Measurements from ENCODE around the gene MAPKAP1.

The MAPKAP1 gene

GRCh38 chr9:125513668-125514413, 193.2 kb downstream of the MAPKAP1 start:
- DNase-seq (ENCODE audit: low spot score) = no peak

GRCh38 chr9:125513303-125513667, 193.7 kb downstream of the MAPKAP1 start:
- DNase-seq (ENCODE audit: low spot score) = no peak

GRCh38 chr9:125511789-125512660, 195.0 kb downstream of the MAPKAP1 start:
- no peak for DNase-seq (ENCODE audit: low spot score)

- DNase-seq (ENCODE audit: low spot score) = no peak
These were observed 196.0 kb downstream of the MAPKAP1 start for GRCh38 chr9:125510980-125511379.

- DNase-seq (ENCODE audit: low spot score) = no peak
These were observed 197.5 kb downstream of the MAPKAP1 start for GRCh38 chr9:125509476-125509875.

- no peak for DNase-seq (ENCODE audit: low spot score)
These were observed 198.8 kb downstream of the MAPKAP1 start for GRCh38 chr9:125508249-125508648.

- DNase-seq (ENCODE audit: low spot score) = no peak
These were observed 199.8 kb downstream of the MAPKAP1 start for GRCh38 chr9:125507226-125507625.

GRCh38 chr9:125505988-125506438, 201.0 kb downstream of the MAPKAP1 start:
- no peak for DNase-seq (ENCODE audit: low spot score)

GRCh38 chr9:125504616-125505015, 202.4 kb downstream of the MAPKAP1 start:
- DNase-seq (ENCODE audit: low spot score) = no peak

- DNase-seq (ENCODE audit: low spot score) = peak; percentile 22
These were observed 209.1 kb downstream of the MAPKAP1 start for GRCh38 chr9:125497906-125498305.

GRCh38 chr9:125497478-125497877, 209.5 kb downstream of the MAPKAP1 start:
- DNase-seq (ENCODE audit: low spot score) = no peak

- peak; percentile 33 for DNase-seq (ENCODE audit: low spot score)
These were observed 210.6 kb downstream of the MAPKAP1 start for GRCh38 chr9:125496313-125496834.

GRCh38 chr9:125495172-125496119, 211.6 kb downstream of the MAPKAP1 start:
- DNase-seq (ENCODE audit: low spot score) = no peak

- no peak for DNase-seq (ENCODE audit: low spot score)
These were observed 212.4 kb downstream of the MAPKAP1 start for GRCh38 chr9:125494653-125494915.

GRCh38 chr9:125493881-125494652, 212.9 kb downstream of the MAPKAP1 start:
- no peak for DNase-seq (ENCODE audit: low spot score)

GRCh38 chr9:125493384-125493783, 213.6 kb downstream of the MAPKAP1 start:
- DNase-seq (ENCODE audit: low spot score) = no peak

- DNase-seq (ENCODE audit: low spot score) = peak; percentile 77
These were observed 214.3 kb downstream of the MAPKAP1 start for GRCh38 chr9:125492719-125493118.

GRCh38 chr9:125487842-125488241, 219.2 kb downstream of the MAPKAP1 start:
- no peak for DNase-seq (ENCODE audit: low spot score)

GRCh38 chr9:125486576-125486975, 220.4 kb downstream of the MAPKAP1 start:
- DNase-seq (ENCODE audit: low spot score) = no peak

GRCh38 chr9:125486152-125486508, 220.9 kb downstream of the MAPKAP1 start:
- no peak for DNase-seq (ENCODE audit: low spot score)

GRCh38 chr9:125485471-125486151, 221.4 kb downstream of the MAPKAP1 start:
- DNase-seq (ENCODE audit: low spot score) = no peak

Data from cerebellar cortex (tissue), 1 donor.